GM19193 (cell line): ENCODE results near the gene BACH2.

ENCODE experiments used
- POLR2A ChIP-seq: IDR thresholded peaks from 4 replicates; pipeline ENCODE4 v1.6.1; 2011; ENCODE audit not compliant: insufficient read depth, insufficient read length; ENCODE audit errors: extremely low read depth

The BACH2 gene

DNA sequence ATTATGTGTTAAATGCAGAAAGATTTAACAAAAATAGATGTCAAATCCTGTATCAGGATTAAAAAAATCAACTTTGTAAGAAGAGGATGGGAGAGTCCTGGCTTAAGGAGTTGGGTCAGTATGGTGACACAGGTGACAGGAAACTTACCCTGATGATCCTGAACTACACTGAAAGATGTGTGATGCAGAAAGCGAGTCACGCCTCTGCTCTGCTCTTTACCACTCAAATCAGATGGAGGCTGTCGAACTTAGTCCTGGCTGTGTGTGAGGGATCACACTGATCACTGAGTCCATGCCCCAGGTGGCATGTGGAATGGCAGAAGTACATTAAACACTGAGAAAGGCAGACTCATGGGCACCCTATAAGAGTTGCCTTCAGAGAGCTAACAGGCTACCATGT is 309.5 kb downstream of the BACH2 start:
- no peak for TF ChIP-seq POLR2A

DNA sequence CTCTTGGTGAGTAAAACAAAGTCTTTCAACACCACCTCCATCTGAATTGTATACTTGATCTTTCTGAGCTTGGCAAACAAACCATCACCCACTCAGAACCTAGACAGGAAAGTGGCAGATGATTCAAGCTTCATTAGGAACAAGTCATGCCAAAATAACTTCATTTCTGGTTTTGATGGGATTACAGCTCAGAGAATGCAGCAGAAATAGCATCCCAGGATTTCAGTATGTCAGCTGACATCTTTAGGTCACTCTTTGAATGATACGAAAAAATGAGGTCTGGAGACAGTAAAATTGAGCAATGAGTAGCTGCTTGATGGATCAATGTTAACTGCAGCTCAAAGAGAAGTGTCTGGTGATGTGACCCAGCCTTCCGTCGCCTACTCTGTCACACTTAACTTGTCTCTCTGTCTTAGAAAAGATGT is 310.0 kb downstream of the BACH2 start:
- no peak for TF ChIP-seq POLR2A

DNA sequence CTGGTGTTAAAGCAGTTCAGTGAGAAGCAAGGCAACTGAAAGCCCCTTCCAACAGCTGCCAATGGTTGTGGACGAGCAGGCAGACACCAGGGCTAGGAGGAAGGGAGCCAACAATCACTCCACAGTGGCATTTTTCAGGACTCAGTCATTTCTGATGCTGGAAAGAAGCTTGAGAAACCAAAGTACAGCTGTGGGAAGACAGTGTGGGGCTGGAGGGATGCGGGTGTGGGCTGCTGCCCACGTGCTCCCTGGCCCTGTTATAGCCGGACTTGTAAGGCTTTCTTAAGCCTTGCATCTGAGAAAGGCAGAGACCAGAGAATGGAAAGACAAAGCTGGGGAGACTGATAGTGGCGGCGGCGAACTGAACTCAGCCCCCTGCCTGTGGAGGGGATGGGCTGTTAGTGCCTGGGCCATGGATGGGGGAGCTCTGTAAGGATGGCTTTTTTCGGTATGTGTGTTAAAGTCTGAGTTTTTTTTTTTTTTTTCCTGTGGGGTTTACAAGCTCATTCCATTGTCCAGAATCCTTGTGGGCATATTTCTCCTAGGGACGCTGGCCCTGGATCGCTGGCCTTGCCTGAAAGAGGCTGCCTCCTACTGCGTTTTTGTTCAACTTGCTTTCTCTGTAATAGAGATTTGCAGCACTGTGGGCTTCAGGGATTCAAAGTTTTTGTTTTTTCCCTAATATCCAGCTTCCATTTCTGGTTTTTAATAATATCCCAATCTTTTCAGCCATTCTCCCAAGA is 310.7 kb downstream of the BACH2 start:
- no peak for TF ChIP-seq POLR2A

DNA sequence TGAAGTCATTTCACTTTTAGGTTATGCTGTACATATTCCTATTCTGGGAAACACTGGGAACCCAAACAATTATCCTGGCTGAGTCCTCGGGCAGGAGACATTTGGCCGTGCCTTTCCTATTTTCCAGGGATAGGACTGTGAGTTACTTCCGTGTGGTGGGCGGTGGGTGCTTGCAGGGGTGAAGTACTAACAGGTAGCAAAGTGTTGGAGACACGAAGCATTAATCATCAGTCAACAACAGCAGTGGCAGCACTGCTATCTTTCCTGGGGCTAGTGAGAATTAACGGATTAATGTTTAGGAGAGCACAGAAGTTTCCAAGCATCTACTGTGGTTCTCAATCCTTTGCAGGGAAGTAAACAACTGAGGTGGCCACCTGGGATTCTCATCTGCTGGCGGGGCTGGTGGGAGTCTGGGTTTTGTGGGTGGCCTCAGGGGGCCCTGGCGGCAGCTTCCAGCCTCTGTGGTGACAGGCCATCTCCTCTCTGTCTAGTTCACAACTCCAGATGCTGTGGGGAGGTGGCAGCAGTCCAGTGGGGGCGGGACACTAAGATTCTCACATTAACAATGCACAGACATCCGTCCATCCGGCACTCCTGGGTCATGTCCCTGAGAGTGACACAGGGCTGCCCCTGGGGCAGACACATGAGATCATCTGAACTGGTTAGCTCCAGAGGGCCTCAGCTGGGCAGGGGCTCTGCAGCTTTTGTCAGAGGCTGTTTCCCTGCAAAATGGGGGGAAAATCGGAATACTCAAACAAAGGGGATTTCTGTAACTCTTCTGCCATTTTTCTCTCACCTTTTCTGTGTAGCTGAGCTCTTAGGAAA is 311.5 kb downstream of the BACH2 start:
- TF ChIP-seq POLR2A: no peak

DNA sequence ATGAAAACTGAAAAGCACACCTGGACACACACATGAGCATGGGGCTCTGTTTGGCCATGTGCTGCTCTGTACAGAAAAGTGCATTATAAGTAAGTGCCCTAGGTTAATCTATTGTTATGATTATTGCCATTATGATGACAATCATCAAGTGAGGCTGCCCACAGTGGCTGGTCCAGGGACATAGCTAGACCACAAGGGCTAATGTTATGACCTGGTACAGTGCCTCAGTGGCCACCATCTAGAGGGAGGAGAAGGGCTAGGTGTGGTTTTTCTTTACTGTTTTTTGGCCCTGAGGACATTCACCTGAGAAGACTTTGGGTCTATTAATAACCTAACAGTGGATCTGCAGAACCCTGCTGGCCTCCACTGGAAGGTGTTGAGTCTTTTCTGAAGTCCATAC is 316.3 kb downstream of the BACH2 start:
- no peak for TF ChIP-seq POLR2A

DNA sequence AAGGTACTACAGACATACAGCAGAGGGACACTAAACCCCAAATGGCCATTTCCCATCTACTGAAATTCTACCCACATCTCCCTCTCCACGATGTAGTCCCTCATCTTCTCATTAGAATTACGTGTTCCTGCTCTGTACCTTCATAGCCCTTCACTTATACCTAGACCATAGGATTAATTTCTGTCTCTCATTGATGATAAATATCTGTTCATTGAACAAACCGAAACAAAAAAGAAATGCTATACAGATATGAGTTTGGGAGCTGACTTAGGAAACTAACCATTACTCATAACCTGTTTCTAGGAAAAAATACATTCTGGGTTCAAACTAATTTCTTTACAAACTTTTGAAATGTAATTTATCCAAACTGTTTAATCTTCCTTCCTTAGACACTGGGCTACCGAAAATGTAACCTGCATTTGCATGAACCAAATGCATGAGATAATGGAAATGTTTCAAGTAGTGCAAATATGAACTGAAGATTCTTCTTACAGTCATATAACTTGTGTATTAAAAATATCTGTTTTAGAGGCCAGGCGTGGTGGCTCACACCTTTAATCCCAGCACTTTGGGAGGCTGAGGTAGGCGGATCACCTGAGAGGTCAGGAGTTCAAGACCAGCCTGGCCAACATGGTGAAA is 317.0 kb downstream of the BACH2 start:
- no peak for TF ChIP-seq POLR2A

DNA sequence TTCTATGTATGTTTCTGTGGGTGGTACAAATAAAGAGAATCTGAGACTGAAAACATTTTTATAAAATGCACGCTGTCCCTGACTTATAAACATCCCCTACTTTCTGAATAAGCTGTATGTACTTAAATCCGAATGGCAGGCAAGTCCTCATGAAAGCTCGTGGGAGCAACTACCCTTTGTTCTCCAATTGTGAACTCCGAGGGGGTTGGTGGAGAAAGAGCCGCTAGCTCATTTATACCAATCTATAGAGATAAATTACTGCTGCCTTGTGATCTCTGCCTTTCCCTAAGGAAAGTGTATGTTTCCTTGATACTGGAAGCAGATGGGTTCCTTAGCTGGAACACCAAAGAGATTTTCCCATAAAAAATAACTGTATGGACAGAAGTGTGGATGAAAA is 317.9 kb downstream of the BACH2 start:
- TF ChIP-seq POLR2A: no peak

DNA sequence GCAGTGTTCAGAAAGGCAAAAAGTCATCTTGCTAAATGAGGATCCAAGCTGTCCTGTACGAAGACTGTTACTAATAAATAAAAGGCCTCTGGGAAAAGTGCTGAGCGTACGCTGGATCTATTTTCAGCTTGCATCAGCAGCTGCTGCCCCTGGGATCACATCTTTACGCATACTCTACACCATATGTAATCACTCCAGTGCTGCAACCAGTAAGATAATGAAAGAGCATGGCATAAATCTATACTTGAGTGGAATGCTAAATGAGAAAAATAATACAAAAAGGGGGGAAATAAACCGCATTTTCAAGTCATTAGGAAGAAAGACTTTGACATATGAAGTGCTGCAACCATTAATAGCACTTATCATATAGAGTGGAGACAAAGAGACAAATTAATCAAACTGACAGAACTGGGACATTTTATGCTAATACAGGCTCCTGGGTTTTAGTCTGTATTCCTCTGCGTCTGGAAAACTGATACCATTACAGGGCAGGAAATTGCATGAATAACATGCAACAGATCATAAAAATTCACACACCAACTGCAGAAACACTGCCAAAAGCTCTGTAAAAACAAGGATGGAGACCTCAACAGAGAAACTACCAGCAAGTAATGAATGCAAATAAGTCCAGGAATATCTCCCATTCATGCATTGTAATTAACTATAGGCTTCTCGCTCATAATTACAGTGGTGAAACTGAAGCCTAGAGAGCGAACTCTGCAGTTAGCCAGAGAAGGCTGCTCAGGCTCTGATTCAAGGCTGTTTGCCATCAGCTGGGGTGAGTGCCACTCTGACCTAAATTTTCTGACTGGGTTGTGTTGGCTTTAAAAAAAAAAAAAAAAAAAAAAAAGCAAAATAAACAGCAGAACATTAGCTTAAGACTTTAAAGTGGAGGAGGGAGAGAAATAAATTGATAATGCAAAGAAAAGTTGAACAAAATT is 318.6 kb downstream of the BACH2 start:
- TF ChIP-seq POLR2A: no peak

DNA sequence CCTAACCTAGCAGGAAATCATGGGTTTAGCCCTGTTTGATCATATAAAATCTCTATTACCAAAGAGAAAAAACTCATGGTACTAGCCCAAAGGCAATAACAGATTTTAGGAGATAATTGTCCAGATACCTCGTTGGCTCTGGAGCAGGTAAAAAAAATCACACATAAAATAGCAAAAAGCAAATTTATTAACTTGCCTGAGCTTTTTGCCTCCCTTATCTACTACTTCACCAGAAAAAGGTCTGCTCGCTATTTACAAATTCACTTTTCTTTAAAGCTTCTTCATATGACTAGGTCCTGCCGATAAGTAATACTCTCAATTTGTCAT is 320.0 kb downstream of the BACH2 start:
- no peak for TF ChIP-seq POLR2A

DNA sequence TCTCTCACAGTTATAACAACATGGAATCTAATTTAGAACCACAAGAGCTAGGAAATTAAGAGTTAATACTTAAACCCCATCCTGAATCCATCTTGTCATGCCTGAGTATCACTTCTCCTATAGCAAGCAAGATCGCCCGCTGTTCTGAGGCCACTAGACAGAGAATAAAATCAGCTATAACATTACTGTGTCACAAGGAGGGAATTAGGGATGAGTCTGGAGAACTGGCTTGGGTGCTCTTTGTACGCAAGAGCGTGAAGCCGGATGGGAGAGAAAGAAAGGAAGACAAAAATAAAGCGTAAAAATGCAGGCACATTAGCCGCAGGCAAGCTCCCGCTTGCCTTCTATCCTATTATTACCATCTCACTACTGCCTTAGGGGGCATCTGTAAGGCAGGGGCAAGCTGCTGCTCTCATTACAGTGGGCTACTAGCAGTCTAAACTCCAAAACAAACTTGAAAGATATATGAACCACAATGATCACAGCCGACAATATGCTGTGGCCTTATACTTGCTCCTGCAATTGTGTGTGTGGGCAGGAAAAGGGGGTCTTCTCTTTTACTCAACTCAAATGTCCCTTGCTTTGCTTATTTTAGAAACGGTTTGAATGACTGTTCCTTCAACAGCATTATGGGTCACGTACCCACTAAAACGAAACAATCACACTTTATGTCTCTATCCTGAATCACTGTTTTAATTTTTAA is 320.5 kb downstream of the BACH2 start:
- no peak for TF ChIP-seq POLR2A

DNA sequence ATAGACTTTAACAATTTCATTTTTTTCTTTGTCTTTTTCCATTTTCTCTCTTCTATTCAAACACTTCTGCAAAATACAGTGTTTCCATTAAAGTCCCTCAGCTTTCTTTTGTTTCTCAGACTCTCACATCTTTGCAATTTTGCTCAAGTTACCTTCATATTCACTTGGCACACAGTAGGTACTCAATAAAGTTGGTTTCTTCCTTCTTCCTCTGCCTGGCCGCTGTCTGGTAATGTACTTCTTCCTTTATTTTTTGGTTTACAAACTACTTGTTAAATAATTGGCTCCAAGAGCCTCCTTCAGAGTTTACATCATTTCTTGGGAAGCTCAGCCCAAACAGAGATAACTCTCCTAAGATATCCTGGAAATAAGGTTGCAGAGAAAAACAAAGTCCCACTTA is 321.3 kb downstream of the BACH2 start:
- no peak for TF ChIP-seq POLR2A

DNA sequence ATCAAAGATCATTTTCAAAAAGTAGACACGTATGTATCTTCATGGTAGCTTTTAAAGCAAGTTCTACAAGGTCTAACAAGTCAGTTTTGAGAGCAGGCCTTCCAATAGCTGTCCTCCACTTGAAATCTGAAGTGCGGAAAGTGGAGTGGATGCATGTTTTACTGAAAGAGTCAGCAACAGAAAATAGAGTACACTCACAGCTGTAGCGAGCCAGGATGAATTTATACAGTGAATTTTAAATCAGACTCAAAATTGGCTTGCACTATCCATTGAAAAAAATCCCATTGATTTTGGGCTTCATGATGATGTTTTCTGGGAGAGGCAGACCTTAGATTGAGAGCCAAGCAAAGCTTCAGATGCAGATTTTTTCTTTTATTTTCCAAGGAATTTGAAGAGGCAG is 321.8 kb downstream of the BACH2 start:
- TF ChIP-seq POLR2A: no peak

DNA sequence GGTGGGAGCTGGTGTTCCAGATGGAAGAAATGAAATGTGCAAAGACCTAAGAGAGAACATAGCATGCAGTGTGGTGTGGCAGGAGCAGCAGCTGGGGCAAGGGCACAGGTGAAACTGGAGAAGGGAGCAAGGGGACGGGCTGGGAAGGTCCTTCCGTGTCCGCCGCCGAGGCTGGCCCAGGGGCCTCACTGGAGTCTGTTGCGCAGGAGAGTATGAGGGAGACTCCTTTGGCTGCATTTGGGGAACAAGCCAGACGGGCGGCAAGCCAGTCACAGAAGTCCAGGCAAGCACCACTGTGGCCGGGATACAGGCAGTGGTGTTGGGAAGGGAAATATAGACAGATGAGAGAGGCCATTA is 324.6 kb downstream of the BACH2 start:
- no peak for TF ChIP-seq POLR2A

DNA sequence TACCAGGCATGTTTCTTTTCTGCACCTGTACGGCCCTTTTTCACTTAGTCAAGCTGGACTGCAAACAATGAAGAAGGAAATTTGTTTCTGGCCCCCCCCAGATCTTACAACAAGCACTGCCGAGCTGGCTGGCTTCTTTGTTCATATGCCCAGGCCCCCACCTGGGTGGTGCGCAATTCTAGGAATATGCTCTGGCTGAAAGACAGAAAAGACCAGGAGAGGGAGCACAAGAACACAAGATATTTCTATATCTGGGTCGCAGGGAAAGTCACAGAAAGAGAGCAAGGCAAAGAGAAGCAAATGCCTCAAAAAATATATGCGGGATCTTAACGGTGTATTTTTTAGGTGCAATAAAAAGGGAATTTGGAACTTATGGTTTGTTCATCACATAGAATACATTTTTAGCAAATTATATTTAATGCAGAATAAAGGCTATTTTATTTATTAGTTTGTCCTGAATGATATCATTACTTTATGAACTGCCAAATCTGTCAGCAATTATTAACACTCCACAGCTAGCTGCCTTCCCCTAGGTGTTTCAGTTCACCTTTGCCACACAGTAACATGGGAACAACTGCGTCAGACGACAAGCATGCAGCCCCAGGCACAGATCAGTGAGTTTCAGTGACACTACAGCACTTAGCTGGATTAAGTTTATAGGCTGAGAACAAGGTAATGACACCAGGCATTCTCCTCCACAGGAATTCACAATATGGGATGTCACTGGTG is 325.9 kb downstream of the BACH2 start:
- no peak for TF ChIP-seq POLR2A
